ENCODE measurements around the gene RIPOR3. TPM values are rescaled to one million over a fixed set of nuclear protein-coding genes. Genes with fewer than 3 reads are reported as not detected.
"Not testable (repeated sequence)": the region's sequence is repeated elsewhere in the genome, so short reads cannot be mapped to it uniquely, and the experiment has no call there.

RIPOR3 gene
- total RNA-seq, 1 donor from 2014 or later = 0.12 TPM

DNA sequence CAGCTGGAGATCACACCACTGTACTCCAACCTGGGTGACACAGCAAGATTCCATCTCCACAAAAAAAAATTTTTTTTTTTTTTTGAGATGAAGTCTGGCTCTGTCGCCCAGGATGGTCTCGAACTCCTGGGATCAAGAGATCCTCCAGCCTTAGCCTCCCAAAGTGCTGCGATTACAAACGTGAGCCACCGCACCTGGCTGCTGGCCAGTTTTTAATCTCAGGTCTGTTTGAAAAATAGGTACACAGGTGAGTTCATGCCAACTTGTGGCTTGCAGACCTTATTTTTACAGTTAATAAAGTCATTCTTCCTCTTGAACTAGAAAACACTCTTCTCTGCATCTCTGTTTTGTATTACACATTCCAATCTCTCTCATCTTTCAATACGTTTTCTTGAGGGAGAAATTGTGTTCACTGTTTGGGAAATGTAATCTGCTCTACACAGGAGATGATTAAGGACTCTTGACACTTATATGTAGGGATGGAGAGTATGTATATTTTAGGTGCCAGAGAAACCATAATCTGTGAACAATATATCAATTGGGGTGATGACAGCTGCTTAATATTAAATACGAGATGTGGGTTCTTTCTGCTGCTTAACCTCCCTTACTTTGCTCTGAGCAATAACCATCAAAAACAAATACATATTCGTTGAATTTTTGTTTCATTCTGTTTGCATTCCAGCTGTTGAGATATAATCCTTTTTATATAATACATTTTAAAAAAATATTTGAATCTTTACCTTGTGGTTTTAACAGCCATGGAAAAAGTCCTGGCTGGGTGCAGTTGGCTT lies 17.7 kb upstream of the RIPOR3 start:
- Mint-ChIP-seq H3K27ac (ENCODE audit: unreplicated experiment) (no peak overlapping the region), H3K27me3 (ENCODE audit: low read depth) (peaks cover 44% of the 10 kb centered on the region), H3K4me1 (ENCODE audit: low read depth) (peaks cover 13% of the 10 kb centered on the region), H3K9me3 (ENCODE audit: low read depth) (no peaks in the 10 kb centered on the region), H3K4me3 (ENCODE audit: unreplicated experiment) (no peak overlapping the region), H3K36me3 (ENCODE audit: low read depth) (peaks cover 6% of the 10 kb centered on the region)
- TF ChIP-seq, protein P1, sequence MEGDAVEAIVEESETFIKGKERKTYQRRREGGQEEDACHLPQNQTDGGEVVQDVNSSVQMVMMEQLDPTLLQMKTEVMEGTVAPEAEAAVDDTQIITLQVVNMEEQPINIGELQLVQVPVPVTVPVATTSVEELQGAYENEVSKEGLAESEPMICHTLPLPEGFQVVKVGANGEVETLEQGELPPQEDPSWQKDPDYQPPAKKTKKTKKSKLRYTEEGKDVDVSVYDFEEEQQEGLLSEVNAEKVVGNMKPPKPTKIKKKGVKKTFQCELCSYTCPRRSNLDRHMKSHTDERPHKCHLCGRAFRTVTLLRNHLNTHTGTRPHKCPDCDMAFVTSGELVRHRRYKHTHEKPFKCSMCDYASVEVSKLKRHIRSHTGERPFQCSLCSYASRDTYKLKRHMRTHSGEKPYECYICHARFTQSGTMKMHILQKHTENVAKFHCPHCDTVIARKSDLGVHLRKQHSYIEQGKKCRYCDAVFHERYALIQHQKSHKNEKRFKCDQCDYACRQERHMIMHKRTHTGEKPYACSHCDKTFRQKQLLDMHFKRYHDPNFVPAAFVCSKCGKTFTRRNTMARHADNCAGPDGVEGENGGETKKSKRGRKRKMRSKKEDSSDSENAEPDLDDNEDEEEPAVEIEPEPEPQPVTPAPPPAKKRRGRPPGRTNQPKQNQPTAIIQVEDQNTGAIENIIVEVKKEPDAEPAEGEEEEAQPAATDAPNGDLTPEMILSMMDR (IDR thresholded peaks at IDR 0.05) = no peak
- no peak for DNase-seq (ENCODE audit: low spot score)

DNA sequence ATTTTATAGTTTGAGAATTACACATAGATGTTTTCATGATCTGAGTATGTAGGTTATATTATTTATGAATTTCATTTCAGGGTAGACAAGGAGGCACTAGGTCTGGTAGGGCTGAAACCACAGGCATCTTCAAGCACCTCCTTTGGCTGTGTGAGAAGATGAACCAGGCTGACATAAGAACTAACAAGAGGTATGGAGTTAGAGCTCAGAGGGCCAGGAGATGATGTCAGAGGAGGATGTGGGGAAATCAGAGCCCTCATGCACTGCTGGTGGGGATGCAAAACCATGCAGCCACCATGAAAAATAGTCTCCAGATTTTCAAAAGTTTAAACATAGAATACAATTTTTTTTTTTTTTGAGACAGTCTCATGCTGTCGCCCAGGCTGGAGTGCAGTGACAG lies 13.6 kb upstream of the RIPOR3 start:
- H3K27ac Mint-ChIP-seq (ENCODE audit: unreplicated experiment) = no peak overlapping the region
- H3K27me3 Mint-ChIP-seq (ENCODE audit: low read depth) = peaks cover 16% of the 10 kb centered on the region
- H3K36me3 Mint-ChIP-seq (ENCODE audit: low read depth) = no peaks in the 10 kb centered on the region
- peaks cover 18% of the 10 kb centered on the region for H3K4me1 Mint-ChIP-seq (ENCODE audit: low read depth)
- TF ChIP-seq, protein P1 (IDR thresholded peaks at IDR 0.05) = no peak
- no peaks in the 10 kb centered on the region for H3K9me3 Mint-ChIP-seq (ENCODE audit: low read depth)
- no peak overlapping the region for H3K4me3 Mint-ChIP-seq (ENCODE audit: unreplicated experiment)
- no peak for DNase-seq (ENCODE audit: low spot score)

DNA sequence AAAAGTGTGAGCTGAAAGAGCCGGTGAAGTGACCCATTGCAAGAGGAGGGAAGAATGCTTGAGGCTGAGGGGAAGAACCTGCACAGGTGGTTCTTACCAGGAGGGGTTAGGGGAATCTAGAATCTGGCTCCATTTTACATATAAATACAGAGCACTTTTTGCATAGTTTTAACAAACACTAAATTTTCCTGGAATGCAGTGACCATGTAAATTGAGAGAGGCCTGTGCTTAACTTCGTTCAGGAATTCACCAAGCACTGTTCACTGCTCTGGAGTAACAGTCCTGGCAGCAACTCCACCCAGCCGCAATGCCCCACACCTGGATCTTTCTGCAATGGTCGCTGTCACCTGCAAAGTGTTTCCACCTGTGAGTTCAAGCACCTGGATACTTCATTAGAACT lies 13.2 kb upstream of the RIPOR3 start:
- Mint-ChIP-seq H3K27me3 (ENCODE audit: low read depth) (peaks cover 16% of the 10 kb centered on the region), H3K4me3 (ENCODE audit: unreplicated experiment) (no peak overlapping the region), H3K4me1 (ENCODE audit: low read depth) (peaks cover 18% of the 10 kb centered on the region), H3K27ac (ENCODE audit: unreplicated experiment) (no peak overlapping the region), H3K36me3 (ENCODE audit: low read depth) (no peaks in the 10 kb centered on the region), H3K9me3 (ENCODE audit: low read depth) (no peaks in the 10 kb centered on the region)
- DNase-seq (ENCODE audit: low spot score) = no peak
- TF ChIP-seq, protein P1 (IDR thresholded peaks at IDR 0.05) = no peak

DNA sequence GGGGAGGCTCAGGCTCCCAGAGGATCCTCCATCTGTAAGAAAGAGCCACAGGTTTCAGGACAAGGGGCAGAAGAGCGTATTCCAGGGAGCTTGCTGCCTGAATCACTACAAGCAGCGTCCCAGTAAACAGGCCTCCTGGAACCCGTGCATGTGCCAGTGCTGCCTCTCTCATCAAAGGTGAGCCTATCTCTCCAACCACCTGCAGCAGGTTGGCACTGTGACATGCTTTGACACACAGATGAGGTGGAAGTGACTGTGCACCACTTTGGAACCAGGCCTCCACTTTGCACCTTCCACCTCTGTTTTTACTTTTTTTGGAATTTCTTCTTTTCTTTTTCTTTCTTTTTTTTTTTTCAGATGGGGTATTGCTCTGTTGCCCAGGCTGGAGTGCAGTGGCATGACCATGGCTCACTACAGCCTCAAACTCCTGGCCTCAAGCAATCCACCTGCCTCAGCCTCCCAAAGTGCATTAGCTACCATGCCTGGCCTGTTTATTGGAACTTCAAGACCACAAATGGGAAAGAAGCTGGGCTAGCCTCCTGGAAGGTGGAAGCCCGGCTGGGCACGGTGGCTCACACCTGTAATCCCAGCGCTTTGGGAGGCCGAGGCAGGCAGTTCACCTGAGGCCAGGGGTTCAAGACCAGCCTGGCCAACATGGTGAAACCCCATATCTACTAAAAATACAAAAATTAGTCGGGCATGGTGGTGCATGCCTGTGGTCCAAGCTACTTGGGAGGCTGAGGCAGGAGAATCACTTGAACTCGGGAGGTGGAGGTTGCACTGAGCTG lies 12.5 kb upstream of the RIPOR3 start:
- not testable (repeated sequence) for H3K9me3 Mint-ChIP-seq (ENCODE audit: low read depth); DNase-seq (ENCODE audit: low spot score); H3K4me3 Mint-ChIP-seq (ENCODE audit: unreplicated experiment); H3K27ac Mint-ChIP-seq (ENCODE audit: unreplicated experiment); H3K36me3 Mint-ChIP-seq (ENCODE audit: low read depth)
- H3K27me3 Mint-ChIP-seq (ENCODE audit: low read depth) = peaks cover 16% of the 10 kb centered on the region
- peaks cover 14% of the 10 kb centered on the region for H3K4me1 Mint-ChIP-seq (ENCODE audit: low read depth)

DNA sequence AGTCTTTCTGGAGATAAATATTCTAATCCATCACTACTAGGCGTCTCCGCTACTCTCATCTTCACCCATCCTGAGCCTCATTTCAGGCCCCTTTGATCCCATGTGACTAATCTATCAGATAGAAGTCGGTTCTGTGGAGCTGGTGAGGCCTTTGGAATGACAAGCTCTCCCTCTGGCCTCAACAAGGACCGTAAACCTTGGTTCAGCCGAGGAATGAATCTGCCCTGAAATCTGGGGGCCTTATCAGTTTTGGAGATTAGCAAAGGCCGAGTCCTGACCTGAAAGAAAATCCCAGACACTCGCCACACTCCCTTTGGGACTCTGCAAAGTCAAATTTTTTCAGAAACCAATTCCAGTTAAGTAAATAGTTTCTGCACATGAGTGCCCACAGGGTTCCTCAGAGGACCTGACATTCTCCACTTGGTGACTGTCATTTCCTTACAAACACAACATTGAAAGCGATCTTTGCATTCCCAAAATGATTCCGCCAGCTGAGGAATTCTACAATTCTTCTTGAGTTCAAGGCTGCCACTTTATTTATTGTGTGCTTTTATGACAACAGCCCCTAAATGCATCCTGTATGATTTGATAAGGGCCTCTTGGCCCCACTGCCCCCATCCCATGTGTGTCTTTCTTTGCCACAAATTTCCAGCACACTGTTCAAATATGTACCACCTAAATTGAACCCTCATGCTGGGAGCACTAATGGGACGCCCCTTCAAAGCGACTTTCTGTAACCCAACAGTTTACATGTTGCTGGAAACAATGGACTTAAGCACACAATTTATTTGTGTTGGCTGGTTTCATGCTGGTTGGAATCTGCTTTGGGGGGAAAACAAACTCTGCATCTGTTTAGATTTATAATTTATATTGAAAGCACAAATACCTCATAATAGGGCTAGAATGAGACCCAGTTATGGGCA lies 10.0 kb upstream of the RIPOR3 start:
- Mint-ChIP-seq H3K27ac (ENCODE audit: unreplicated experiment) (no peak overlapping the region), H3K4me1 (ENCODE audit: low read depth) (peaks cover 14% of the 10 kb centered on the region), H3K4me3 (ENCODE audit: unreplicated experiment) (no peak overlapping the region), H3K9me3 (ENCODE audit: low read depth) (no peaks in the 10 kb centered on the region), H3K36me3 (ENCODE audit: low read depth) (no peaks in the 10 kb centered on the region), H3K27me3 (ENCODE audit: low read depth) (peaks cover 13% of the 10 kb centered on the region)
- no peak for DNase-seq (ENCODE audit: low spot score)
- TF ChIP-seq, protein P1 (IDR thresholded peaks at IDR 0.05) = no peak
